SK-N-SH (cell line): ENCODE measurements around the gene CEBPA. TPM values are rescaled to one million over a fixed set of nuclear protein-coding genes. Genes with fewer than 3 reads are reported as not detected.

Experiments used
- CTCF ChIA-PET: fragments of 300-600, 350-600 bp; formaldehyde crosslinking; extraction: SDS; loops from one replicate; lab custom pipeline; 2021; lab: Yijun Ruan, JAX
- POLR2A ChIA-PET: fragments of 350-600 bp; sonication (Branson Sonifier 250); formaldehyde crosslinking; extraction: SDS; loops from one replicate; lab custom pipeline; 2020; ENCODE audit warnings: antibody characterized with exemption, inconsistent platforms; lab: Yijun Ruan, JAX
- DNase-seq: peaks from one replicate; pipeline ENCODE4 v3.0.0; 2012
- H2AFZ ChIP-seq: fragments of 200-600 bp; sonication (generic); 2 replicates; pipeline ENCODE4 v1.8.1; 2016; ENCODE audit warnings: antibody characterized with exemption, mild to moderate bottlenecking, low read depth
- H3F3A ChIP-seq: fragments of 200-600 bp; sonication (generic); replicated peaks from 2 replicates; pipeline ENCODE3; 2016; ENCODE audit warnings: antibody characterized with exemption, mild to moderate bottlenecking; ENCODE audit not compliant: insufficient read depth
- H3K27ac ChIP-seq, 2 experiments: fragments of 200-500 bp in 1 of 2; fragments of 200-600 bp in 1 of 2; sonication (Bioruptor generic) in 1 of 2; sonication (generic), shearing (Covaris generic) in 1 of 2; 2 replicates each; pipeline versions ENCODE4 v1.5.1 to v1.6.1; 2014 to 2016; ENCODE audit warnings: low read depth in 2 of 2, inconsistent platforms in 1 of 2, low read length in 1 of 2, mild to moderate bottlenecking in 1 of 2, mixed read lengths in 1 of 2
- H3K27me3 ChIP-seq: fragments of 200-600 bp; sonication (generic), shearing (Covaris generic); 2 replicates; pipeline ENCODE4 v1.6.1; 2016; ENCODE audit warnings: mixed run types; ENCODE audit not compliant: insufficient read depth
- H3K36me3 ChIP-seq, 2 experiments: fragments of 200-500 bp in 1 of 2; fragments of 200-600 bp in 1 of 2; sonication (Bioruptor generic) in 1 of 2; sonication (generic) in 1 of 2; replicated peaks in 1 of 2; 2 replicates each; pipeline versions ENCODE3 to v1.5.1; 2014 to 2016; ENCODE audit warnings: low read length in 1 of 2, mild to moderate bottlenecking in 1 of 2; ENCODE audit not compliant: insufficient read depth in 2 of 2, control insufficient read depth in 1 of 2
- H3K4me1 ChIP-seq, 2 experiments: fragments of 200-500 bp in 1 of 2; fragments of 200-600 bp in 1 of 2; sonication (Bioruptor generic) in 1 of 2; sonication (generic), shearing (Covaris generic) in 1 of 2; 2 replicates each; pipeline versions ENCODE4 v1.5.1 to v1.6.1; 2014 to 2016; ENCODE audit warnings: low read depth in 1 of 2, low read length in 1 of 2, mixed run types in 1 of 2; ENCODE audit not compliant: insufficient read depth in 2 of 2, control insufficient read depth in 1 of 2
- H3K4me2 ChIP-seq: fragments of 200-600 bp; sonication (generic), shearing (Covaris generic); 2 replicates; pipeline ENCODE4 v1.6.1; 2017; ENCODE audit warnings: mixed run types
- H3K4me3 ChIP-seq, 2 experiments: fragments of 200-500 bp in 1 of 2; fragments of 200-600 bp in 1 of 2; sonication (Bioruptor generic) in 1 of 2; sonication (generic), shearing (Covaris generic) in 1 of 2; 2 replicates each; pipeline versions ENCODE4 v1.5.1 to v1.8.1; 2014 to 2016; ENCODE audit warnings: low read depth in 2 of 2, inconsistent platforms in 1 of 2, low read length in 1 of 2, mild to moderate bottlenecking in 1 of 2, mixed read lengths in 1 of 2, moderate library complexity in 1 of 2
- H3K79me2 ChIP-seq: fragments of 200-600 bp; sonication (generic); 2 replicates; pipeline ENCODE4 v1.8.1; 2017; ENCODE audit warnings: mild to moderate bottlenecking; ENCODE audit not compliant: insufficient read depth
- H3K9ac ChIP-seq: fragments of 200-600 bp; sonication (generic); 2 replicates; pipeline ENCODE4 v1.6.1; 2017; ENCODE audit warnings: mixed run types
- H3K9me2 ChIP-seq: fragments of 200-600 bp; sonication (generic); 2 replicates; pipeline ENCODE4 v1.6.1; 2017; ENCODE audit warnings: mixed run types
- H3K9me3 ChIP-seq: fragments of 200-600 bp; sonication (generic); 2 replicates; pipeline ENCODE4 v1.6.1; 2017; ENCODE audit warnings: mixed run types, mild to moderate bottlenecking, moderate library complexity
- H4K20me1 ChIP-seq: fragments of 200-600 bp; sonication (generic); 2 replicates; pipeline ENCODE4 v1.6.1; 2017; ENCODE audit warnings: mild to moderate bottlenecking, mixed run types; ENCODE audit not compliant: insufficient read depth
- CHD2 ChIP-seq: fragments of 150-350 bp; IDR thresholded peaks from 2 replicates; pipeline ENCODE4 v1.6.1; 2018; ENCODE audit warnings: low read length; ENCODE audit not compliant: partially characterized antibody
- ELF1 ChIP-seq: IDR thresholded peaks from 2 replicates; pipeline ENCODE4 v1.4.0; 2012
- EP300 ChIP-seq, 2 experiments: IDR thresholded peaks; 2 replicates each; pipeline versions ENCODE4 v1.4.0 to v1.6.1; 2012; ENCODE audit warnings: borderline replicate concordance in 1 of 2, low read depth in 1 of 2, low read length in 1 of 2
- EZH2phosphoT487 ChIP-seq: fragments of 200-600 bp; sonication (generic); IDR thresholded peaks from 2 replicates; pipeline ENCODE4 v1.6.1; 2017; ENCODE audit warnings: low read depth, mixed run types, mild to moderate bottlenecking, antibody characterized with exemption, moderate library complexity, borderline replicate concordance
- FOXM1 ChIP-seq: IDR thresholded peaks from 2 replicates; pipeline ENCODE4 v1.4.0; 2012; ENCODE audit warnings: low read depth, mild to moderate bottlenecking
- GABPA ChIP-seq: IDR thresholded peaks from 2 replicates; pipeline ENCODE4 v1.4.0; 2012; ENCODE audit warnings: low read depth, mild to moderate bottlenecking
- GATA2 ChIP-seq: sonication (generic); formaldehyde crosslinking; IDR thresholded peaks from 2 replicates; pipeline ENCODE4 v1.5.0; 2020; ENCODE audit warnings: mild to moderate bottlenecking, missing genetic modification reagents
- JUND ChIP-seq: IDR thresholded peaks from 2 replicates; pipeline ENCODE4 v1.4.0; 2012
- MAX ChIP-seq: IDR thresholded peaks from 2 replicates; pipeline ENCODE4 v1.4.0; 2012; ENCODE audit warnings: low read depth
- NFIC ChIP-seq: IDR thresholded peaks from 2 replicates; pipeline ENCODE4 v1.4.0; 2012; ENCODE audit warnings: borderline replicate concordance
- NRF1 ChIP-seq: IDR thresholded peaks from 2 replicates; pipeline ENCODE4 v1.6.1; 2012; ENCODE audit warnings: low read depth, mild to moderate bottlenecking, low read length
- POLR2AphosphoS5 ChIP-seq: IDR thresholded peaks from 2 replicates; pipeline ENCODE4 v1.6.1; 2012; ENCODE audit warnings: low read depth, low read length
- RXRA ChIP-seq: IDR thresholded peaks from 2 replicates; pipeline ENCODE4 v1.4.0; 2012; ENCODE audit warnings: low read depth, mild to moderate bottlenecking, borderline replicate concordance
- SIN3A ChIP-seq: IDR thresholded peaks from 2 replicates; pipeline ENCODE4 v1.6.1; 2012; ENCODE audit warnings: low read depth, mild to moderate bottlenecking, low read length, moderate library complexity, borderline replicate concordance
- SMC3 ChIP-seq: IDR thresholded peaks from 2 replicates; pipeline ENCODE4 v1.6.1; 2012; ENCODE audit warnings: low read depth, low read length, improper control_type of control experiment
- TAF1 ChIP-seq: IDR thresholded peaks from 2 replicates; pipeline ENCODE4 v1.6.1; 2012; ENCODE audit warnings: low read depth, mild to moderate bottlenecking, low read length, moderate library complexity, borderline replicate concordance
- TCF12 ChIP-seq: IDR thresholded peaks from 2 replicates; pipeline ENCODE4 v1.4.0; 2012
- USF2 ChIP-seq: fragments of 150-350 bp; IDR thresholded peaks from 2 replicates; pipeline ENCODE4 v1.6.1; 2017; ENCODE audit warnings: antibody characterized with exemption, low read length, low read depth, borderline replicate concordance
- ZBTB33 ChIP-seq: IDR thresholded peaks from 2 replicates; pipeline ENCODE4 v1.4.0; 2012; ENCODE audit warnings: low read depth, borderline replicate concordance
- WGBS: methylation state at CpG from one replicate; pipeline ENCODE4 v1.1.6; 2017; ENCODE audit warnings: low lambda C conversion rate; 5-methylcytosine and 5-hydroxymethylcytosine counted together
- polyA plus RNA-seq, 3 experiments: library from polyadenylated mRNA; depleted of rRNA; stranded (reverse); fragments of >200 nt; gene quantifications; 2 replicates each; pipeline ENCODE4 v1.2.3, GENCODE V29; 2012
- TF ChIP-seq, protein P1 (sequence below): IDR thresholded peaks from 2 replicates; pipeline ENCODE4 v1.6.1; 2012; ENCODE audit warnings: mild to moderate bottlenecking, low read depth, low read length, moderate library complexity

Gene CEBPA
- polyA plus RNA-seq, 1 of the 3 experiments (the other 2 are of a cell fraction), result 0.15 TPM

DNA sequence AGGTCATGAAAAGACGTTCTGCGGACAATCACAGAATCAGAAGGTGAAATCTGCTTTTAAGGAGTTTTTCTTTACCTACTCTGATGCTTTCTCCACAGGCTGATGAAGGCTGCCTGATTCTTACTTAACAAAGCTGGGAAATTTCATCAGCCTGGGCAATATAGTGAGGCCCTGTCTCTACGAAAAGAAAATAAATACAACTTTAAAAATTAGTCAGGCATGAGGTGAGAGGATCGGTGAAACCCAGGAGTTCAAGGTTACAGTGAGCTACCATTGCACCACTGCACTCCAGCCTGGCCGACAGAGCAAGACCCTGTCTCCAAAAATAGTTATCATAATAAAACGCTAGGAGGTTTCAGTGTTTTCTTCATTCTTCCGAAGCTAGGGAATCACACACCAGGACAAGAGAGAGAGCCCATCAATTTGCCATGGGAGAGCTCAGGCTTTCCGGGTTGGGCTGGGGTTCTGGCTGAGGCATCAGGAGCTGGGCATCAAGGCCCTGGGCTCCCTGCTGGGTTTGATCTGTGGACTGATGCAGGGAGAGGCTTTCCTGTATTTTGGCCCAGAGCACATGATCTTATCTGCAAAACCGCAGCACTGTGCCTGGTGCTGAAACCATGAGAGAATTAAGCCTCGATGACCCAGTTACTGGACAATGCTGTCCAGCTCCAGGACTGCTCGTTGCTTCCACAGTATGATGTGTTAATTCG, 46.1 kb upstream of the CEBPA start (continued):
- TF ChIP-seq ZBTB33 (no peak), TAF1 (no peak), EZH2phosphoT487 (no peak), POLR2AphosphoS5 (no peak), JUND (no peak), ELF1 (no peak), FOXM1 (no peak), GATA2 (CRISPR knock-in tag) (peak; percentile 57), NFIC (no peak), SMC3 (no peak), USF2 (no peak), SIN3A (no peak)

DNA sequence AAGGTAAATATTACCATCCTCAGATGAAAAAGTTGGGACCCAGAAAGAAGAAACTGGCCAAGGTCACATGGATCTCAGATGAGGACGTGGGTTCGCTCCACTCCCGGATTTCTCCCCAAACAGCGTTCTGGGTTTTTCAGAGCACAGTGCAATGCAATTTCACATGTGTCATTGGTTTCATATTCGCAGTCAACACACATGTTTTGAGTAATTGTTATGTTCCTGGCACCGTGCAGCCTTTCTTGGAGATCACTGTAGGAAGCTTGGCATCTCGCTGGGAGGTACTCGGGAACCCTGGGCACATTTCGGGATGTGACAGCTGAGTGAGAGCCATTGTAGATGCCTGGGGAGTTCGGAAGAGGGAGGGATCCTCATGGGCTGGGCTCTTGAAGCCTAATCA, 45.0 kb upstream of the CEBPA start:
- peaks cover 0 to 4% of the 10 kb centered on the region in 2 experiments; a peak in 1 of 4 replicates for H3K4me1 ChIP-seq
- no peaks in the 10 kb centered on the region for H3F3A ChIP-seq
- H3K36me3 ChIP-seq, result no peaks in the 10 kb centered on the region
- no peak overlapping the region for H3K4me3 ChIP-seq
- TF ChIP-seq ELF1, result no peak
- no peak for TF ChIP-seq EP300 (IDR thresholded peaks at IDR 0.05; ENCODE audit: borderline replicate concordance in 1 of 2, low read depth in 1 of 2, low read length in 1 of 2)
- no peak for TF ChIP-seq FOXM1
- no peak for TF ChIP-seq POLR2AphosphoS5
- no peak for TF ChIP-seq CHD2
- no peak for TF ChIP-seq TCF12
- no peak for TF ChIP-seq GABPA
- no peak for TF ChIP-seq MAX
- TF ChIP-seq RXRA, result no peak
- TF ChIP-seq, protein P1, sequence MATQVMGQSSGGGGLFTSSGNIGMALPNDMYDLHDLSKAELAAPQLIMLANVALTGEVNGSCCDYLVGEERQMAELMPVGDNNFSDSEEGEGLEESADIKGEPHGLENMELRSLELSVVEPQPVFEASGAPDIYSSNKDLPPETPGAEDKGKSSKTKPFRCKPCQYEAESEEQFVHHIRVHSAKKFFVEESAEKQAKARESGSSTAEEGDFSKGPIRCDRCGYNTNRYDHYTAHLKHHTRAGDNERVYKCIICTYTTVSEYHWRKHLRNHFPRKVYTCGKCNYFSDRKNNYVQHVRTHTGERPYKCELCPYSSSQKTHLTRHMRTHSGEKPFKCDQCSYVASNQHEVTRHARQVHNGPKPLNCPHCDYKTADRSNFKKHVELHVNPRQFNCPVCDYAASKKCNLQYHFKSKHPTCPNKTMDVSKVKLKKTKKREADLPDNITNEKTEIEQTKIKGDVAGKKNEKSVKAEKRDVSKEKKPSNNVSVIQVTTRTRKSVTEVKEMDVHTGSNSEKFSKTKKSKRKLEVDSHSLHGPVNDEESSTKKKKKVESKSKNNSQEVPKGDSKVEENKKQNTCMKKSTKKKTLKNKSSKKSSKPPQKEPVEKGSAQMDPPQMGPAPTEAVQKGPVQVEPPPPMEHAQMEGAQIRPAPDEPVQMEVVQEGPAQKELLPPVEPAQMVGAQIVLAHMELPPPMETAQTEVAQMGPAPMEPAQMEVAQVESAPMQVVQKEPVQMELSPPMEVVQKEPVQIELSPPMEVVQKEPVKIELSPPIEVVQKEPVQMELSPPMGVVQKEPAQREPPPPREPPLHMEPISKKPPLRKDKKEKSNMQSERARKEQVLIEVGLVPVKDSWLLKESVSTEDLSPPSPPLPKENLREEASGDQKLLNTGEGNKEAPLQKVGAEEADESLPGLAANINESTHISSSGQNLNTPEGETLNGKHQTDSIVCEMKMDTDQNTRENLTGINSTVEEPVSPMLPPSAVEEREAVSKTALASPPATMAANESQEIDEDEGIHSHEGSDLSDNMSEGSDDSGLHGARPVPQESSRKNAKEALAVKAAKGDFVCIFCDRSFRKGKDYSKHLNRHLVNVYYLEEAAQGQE, result no peak
- TF ChIP-seq NRF1, result no peak
- TF ChIP-seq SIN3A, result no peak
- ChIA-PET CTCF (interaction anchor here (1.8 kb wide), 1 partner anchor 44 kb away, joined by 7 read pairs; no protein-coding TSS in a partner anchor), POLR2A (no interaction called here)
- no peak for DNase-seq
- H2AFZ ChIP-seq, result no peak overlapping the region
- H3K9me3 ChIP-seq, result no peaks in the 10 kb centered on the region
- H3K79me2 ChIP-seq, result no peaks in the 10 kb centered on the region
- no peak overlapping the region for H3K4me2 ChIP-seq
- 0 out of 2 replicates have a peak, but pooled peaks cover 9% of the 10 kb centered on the region for H3K27me3 ChIP-seq
- H3K9ac ChIP-seq, result no peak overlapping the region
- H3K9me2 ChIP-seq, result no peaks in the 10 kb centered on the region
- H3K27ac ChIP-seq, result no peak overlapping the region
- no peaks in the 10 kb centered on the region for H4K20me1 ChIP-seq
- whole genome bisulfite sequencing, result 62% methylated on average over 10 of the region's 10 CpGs
